Stimulated activated CD4-positive, alpha-beta T cell treated with anti-CD3 and anti-CD28 coated beads, TNF-alpha, amount 100 ng/mL, for 1 hour (primary cell): ENCODE data around the gene KLHL7.
"Not testable (repeated sequence)": the region's sequence is repeated elsewhere in the genome, so short reads cannot be mapped to it uniquely, and the experiment has no call there.

Source experiments
- DNase-seq, 3 donors: peaks; one replicate each; pipeline ENCODE4 v3.0.0-alpha.2; 2020; ENCODE audit warnings: low read depth in 3 of 3, low spot score in 1 of 3

Gene KLHL7

DNA sequence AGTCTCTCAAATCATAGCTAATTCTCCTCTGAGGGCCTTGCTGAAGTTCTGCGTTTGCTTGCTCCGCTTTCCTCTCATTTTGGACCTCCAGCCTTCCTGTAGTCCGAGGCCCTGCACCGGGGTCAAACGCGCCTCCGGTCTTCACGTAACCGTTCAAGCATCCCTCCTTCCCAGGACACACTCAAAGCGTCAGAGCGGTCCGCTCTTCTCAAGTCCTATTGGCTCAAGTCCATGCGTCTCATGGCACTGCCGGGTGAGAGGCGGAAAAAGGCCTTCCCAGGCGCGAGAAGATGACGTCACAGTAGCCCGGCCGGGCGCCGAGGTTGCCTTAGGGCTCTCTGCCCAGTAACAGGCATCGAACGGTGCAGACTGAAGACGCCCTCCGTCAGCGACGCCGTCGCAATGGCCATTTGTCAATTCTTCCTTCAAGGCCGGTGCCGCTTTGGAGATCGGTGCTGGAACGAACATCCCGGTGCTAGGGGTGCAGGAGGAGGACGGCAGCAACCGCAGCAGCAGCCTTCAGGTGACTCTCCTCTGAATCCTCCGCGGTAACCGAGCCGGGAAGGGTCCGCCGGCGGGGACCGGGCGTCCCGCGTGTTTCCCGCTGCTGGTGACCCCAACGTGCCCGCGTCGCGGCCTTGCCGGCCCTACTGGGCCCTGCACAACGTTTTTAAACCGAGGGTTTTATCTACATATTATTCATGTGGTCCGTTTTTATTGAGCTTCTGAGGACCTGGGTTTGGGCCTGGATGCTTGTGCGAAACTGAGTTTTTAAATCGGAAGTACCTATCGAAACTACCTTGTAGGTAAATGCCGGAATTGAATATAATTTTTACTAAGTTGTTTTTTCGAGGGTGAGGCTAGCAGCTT lies 76.3 kb downstream of the KLHL7 start, which contains the start of gene NUP42:
Gene NUP42, plus strand, starts transcription at position 365 of the 870 bp plus-strand sequence. Its CDS starts 38 bp downstream, at position 403.
- peak; percentile 84 to 88 (median 85) for DNase-seq

- no peak for DNase-seq
Observed at GRCh38 chr7:23183279-23184012, 77.9 kb downstream of the KLHL7 start.

DNA sequence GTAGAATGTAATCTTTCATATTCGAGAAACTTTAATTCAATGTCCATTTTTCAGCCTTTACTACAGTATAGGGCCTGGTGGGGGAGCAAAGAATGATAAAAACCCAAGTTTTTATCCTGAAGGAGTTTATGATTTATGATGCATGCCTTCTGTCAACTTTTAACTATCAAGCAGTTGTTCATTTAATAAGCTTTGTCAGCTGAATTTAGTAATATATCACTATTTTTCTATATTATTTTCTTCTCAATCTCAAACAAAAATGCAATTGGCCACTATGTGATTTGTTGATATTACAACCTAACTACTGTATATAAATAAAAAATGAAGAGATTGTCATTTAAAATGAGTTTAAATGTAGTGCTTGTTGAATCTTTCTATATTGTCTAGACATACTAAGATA lies 78.7 kb downstream of the KLHL7 start:
- DNase-seq, result no peak

GRCh38 chr7:23184709-23185359 lies 79.2 kb downstream of the KLHL7 start:
- DNase-seq, result no peak

DNA sequence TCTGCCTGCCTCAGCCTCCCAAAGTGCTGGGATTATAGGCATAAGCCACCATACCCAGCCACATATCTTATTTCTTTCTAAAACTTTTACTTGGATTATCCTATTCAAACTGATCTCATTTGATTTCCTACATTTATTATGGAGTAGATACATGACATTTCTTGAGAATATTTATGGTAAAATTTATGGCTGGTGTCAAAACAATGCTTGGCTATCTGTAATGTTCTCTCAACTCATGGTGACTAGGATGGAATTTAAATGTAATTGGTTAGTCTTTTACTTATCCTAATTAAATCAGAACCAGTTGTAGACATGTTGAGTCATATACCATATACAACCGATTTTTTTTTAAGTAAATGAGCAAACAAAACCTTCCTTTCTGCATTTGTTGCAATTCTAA lies 80.4 kb downstream of the KLHL7 start:
- DNase-seq, result no peak

- DNase-seq, result no peak
Observed at GRCh38 chr7:23191022-23191421, 85.4 kb downstream of the KLHL7 start.

DNA sequence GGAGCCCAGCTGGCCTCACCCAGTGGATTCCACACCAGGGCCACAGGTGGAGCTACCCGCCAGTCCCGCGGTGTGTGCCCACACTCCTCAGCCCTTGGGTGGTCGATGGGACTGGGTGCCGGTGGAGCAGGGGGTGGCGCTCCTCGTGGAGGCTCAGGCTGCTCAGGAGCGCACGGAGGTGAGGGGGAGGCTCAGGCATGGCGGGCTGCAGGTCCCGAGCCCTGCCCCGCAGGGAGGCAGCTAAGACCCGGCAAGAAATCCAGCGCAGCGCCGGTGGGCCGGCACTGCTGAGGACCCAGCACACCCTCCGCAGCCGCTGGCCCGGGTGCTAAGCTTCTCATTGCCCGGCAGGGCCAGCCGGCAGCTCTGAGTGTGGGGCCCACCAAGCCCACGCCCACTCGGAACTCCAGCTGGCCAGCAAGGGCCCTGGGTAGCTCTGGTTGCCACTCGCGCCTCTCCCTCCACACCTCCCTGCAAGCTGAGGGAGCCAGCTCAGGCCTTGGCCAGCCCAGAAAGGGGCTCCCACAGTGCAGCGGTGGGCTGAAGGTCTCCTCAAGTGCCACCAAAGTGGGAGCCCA lies 88.2 kb downstream of the KLHL7 start:
- not testable (repeated sequence) for DNase-seq

GRCh38 chr7:23196306-23196705 lies 90.7 kb downstream of the KLHL7 start:
- no peak for DNase-seq

GRCh38 chr7:23197745-23198144 lies 92.2 kb downstream of the KLHL7 start:
- not testable (repeated sequence) for DNase-seq

DNA sequence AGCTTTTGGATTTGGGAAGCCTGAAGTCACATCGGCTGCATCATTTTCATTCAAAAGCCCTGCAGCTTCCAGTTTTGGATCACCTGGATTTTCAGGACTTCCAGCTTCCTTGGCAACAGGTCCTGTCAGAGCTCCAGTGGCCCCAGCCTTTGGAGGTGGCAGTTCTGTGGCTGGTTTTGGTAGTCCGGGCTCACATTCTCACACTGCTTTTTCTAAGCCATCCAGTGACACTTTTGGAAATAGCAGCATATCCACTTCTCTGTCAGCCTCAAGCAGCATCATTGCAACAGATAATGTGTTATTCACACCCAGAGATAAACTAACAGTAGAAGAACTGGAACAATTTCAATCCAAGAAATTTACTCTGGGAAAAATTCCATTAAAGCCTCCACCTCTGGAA lies 94.7 kb downstream of the KLHL7 start:
- no peak for DNase-seq

DNA sequence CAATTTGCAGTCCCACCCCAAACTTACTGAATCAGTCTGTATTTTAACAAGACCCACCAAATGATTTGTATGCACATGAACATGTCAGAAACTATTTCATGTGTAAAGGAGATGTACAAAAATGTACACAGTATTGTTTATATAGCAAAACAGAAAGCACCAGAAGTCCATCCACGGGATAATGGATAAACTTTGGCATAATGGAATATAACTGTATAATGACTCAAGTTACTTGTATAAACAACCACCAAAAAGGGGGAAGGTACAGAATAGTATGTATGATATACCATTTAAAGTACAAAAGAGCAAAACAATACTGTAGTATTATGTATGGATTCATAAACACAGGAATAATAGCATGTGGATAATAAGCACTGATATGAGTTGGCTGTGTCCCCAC lies 98.7 kb downstream of the KLHL7 start:
- DNase-seq, result no peak

DNA sequence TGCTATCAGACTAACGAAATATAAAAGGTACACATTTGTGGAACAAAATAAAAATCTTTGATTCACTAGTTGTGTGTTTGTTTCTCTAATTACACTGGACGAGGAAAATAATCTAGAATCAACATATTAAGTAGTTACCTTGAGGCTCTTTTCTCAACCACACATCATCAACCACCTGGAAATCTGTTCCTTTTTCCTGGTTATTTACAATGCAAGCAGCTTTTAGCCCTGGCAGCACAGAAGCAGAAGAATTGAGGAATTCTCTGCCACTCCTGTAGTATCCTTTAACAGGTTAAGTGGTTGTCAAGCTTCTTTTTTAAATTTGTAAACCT lies 100.0 kb downstream of the KLHL7 start:
- no peak for DNase-seq

GRCh38 chr7:23205909-23206767 lies 100.6 kb downstream of the KLHL7 start:
- no peak for DNase-seq

- DNase-seq, result no peak
Observed at GRCh38 chr7:23207021-23207420, 101.4 kb downstream of the KLHL7 start.

GRCh38 chr7:23207884-23208283 lies 102.3 kb downstream of the KLHL7 start:
- no peak for DNase-seq

DNA sequence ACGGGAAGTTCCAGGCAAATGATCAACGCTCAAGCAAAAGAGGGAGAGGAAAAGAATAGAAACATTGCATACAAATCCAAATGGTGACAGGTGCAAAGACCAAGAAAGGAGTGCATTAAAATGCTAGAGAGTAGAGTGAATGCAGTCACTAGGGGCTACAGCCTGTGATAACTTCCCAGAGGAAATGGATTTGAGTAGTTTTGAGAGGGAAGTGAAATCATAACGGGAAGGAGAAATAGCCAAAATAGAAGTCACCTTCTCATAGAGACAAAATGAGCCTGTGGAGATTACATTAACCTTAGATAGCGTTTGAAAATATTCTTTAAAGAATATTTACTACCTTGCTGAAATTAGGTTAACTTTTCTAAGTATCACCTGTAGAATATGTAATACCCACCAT lies 102.7 kb downstream of the KLHL7 start:
- DNase-seq, result no peak

DNA sequence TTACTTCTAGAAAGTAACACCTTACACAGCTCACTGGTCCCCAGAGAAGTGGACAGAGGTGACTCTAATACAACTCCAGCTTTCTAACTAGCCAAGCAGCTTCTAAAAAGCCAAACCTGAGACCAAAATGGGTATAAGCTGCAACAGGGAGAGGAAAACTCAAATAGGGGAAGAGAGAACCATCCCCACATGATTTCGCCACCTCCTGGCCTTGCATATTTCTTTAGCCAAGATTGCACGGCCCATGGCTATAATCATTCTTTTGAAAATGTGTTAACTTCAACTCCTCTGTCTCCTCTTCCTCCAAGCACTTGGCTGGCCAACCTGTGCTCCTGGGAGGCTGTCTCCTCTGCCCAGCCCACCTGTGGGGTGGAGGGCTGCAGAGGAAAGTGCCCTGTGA lies 104.9 kb downstream of the KLHL7 start:
- DNase-seq, result no peak

DNA sequence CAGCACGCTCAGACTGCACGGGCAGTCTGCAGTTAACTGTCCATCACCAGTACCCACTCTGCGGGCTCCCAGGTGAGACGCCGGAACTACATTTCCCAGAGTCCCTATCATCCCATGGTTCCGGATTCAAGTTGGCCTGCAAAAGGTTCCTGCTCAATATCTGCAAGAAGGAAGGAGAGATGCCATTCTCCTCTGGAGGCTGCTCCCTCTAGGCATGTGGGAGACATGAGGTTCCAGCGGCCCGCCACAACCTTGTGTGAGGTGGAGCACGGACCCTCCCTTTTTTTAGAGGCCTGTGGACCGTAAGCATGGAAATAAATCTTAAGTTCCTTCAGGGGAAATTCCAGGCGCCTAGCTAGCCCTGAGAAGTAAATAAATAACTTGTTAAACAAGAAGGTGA lies 106.0 kb downstream of the KLHL7 start:
- DNase-seq, result no peak

DNA sequence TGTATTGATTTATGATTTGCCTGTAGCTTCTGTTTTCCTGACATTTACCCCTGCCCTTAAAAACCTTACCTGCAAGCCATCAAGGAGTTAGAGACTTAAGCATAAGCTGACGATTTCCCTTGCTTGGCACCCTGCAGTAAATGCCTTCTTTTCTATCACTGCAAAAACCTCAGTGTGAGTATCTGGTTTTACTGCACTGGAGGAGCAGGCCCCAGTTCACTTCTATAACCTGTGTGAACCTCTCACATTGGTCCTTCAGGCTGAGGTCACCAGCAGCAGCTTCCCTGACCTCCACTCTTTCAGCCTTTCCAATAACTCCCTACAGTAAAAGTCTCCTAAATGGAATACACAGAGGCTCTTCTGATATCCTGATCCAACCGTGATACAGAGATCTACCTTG lies 106.8 kb downstream of the KLHL7 start:
- DNase-seq, result no peak

DNA sequence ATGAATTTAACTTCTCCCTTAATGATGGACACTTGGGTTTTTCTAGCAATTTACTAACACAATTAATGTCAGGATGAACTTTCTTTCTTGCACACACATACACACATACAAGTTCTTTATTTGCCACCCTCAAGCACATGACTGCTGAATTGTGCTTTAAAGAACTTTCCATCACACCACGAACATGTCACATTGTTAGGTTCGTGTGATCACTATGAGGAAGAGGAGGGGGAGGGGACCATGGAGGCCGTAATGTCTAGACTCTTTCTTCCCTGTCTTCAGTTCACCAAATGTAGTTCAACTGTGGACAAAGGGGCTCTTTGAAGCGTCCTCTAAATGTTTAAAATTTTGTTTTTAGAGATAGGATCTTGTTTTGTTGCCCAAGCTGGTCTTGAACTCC lies 107.3 kb downstream of the KLHL7 start:
- DNase-seq, result no peak

DNA sequence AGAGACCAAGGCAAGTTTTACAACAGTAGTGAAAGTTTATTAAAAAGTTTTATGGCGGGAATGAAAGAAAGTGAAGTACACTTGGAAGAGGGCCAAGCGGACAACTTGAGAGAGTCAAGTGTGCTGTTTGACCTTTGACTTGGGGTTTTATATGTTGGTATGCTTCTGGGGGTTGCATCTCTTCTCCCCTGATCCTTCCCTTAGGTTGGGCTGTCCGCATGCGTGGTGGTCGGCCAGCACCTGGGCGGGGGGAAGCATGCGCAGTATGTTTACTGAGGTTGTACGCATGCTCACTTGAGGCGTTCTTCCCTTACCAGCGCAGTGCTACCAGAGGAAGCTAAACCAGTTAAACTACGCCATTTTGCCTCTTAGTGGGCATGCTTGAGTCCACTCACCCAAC lies 108.2 kb downstream of the KLHL7 start:
- DNase-seq, result no peak
